A673 (cell line): ENCODE measurements around the gene OR5C1. TPM values are rescaled to one million over a fixed set of nuclear protein-coding genes. Genes with fewer than 3 reads are reported as not detected.

ENCODE experiments used
- BruUV-seq: library from RNA; stranded (reverse); fragments of 400-500 nt; replicated peaks from 2 replicates; lab custom pipeline; 2021; lab: Mats Ljungman, UMichigan
- CTCF ChIA-PET: fragments of 300-600 bp; sonication (Branson Sonifier 250); formaldehyde crosslinking; loops from one replicate; lab custom pipeline; 2022; ENCODE audit warnings: antibody characterized with exemption; lab: Charles Lee
- POLR2A ChIA-PET: fragments of 300-600 bp; sonication (Branson Sonifier 250); formaldehyde crosslinking; loops from one replicate; lab custom pipeline; 2022; ENCODE audit warnings: antibody characterized with exemption; ENCODE audit not compliant: low non-redundant PET; lab: Charles Lee
- DNase-seq: peaks from one replicate; pipeline ENCODE4 v3.0.0-alpha.2; 2015; ENCODE audit warnings: low spot score
- H3K27ac ChIP-seq: fragments of 200-600 bp; sonication (generic); 2 replicates; pipeline ENCODE4 v1.5.1; 2016; ENCODE audit warnings: mixed run types, low read depth, mild to moderate bottlenecking, mixed read lengths, antibody characterized with exemption, low read length; ENCODE audit not compliant: poor library complexity, severe bottlenecking
- H3K27me3 ChIP-seq: fragments of 200-600 bp; sonication (generic); replicated peaks from 2 replicates; pipeline ENCODE4 v1.6.1; 2017; ENCODE audit warnings: mixed run types, low read depth, mild to moderate bottlenecking, mixed read lengths, antibody characterized with exemption, low read length; ENCODE audit not compliant: insufficient read depth, poor library complexity
- H3K36me3 ChIP-seq: fragments of 200-600 bp; sonication (generic); 2 replicates; pipeline ENCODE4 v1.6.1; 2016; ENCODE audit warnings: mixed run types, mild to moderate bottlenecking, mixed read lengths, antibody characterized with exemption, low read length; ENCODE audit not compliant: insufficient read depth, poor library complexity, severe bottlenecking
- H3K4me1 ChIP-seq: fragments of 200-600 bp; sonication (generic); 2 replicates; pipeline ENCODE4 v1.6.1; 2017; ENCODE audit warnings: mixed run types, mild to moderate bottlenecking, mixed read lengths, antibody characterized with exemption, low read length; ENCODE audit not compliant: insufficient read depth, poor library complexity, severe bottlenecking
- H3K4me3 ChIP-seq: fragments of 200-600 bp; sonication (generic); 2 replicates; pipeline ENCODE4 v1.5.1; 2016; ENCODE audit warnings: low read depth, mixed run types, mild to moderate bottlenecking, mixed read lengths, low read length; ENCODE audit not compliant: poor library complexity, severe bottlenecking
- H3K9me3 ChIP-seq: fragments of 200-600 bp; sonication (generic); 2 replicates; pipeline ENCODE4 v1.6.1; 2016; ENCODE audit warnings: mixed run types, low read depth, mild to moderate bottlenecking, mixed read lengths, antibody characterized with exemption, low read length; ENCODE audit not compliant: poor library complexity, severe bottlenecking
- CTCF ChIP-seq: fragments of 300-800, 200-600 bp; sonication (generic); conservative IDR thresholded peaks from 2 replicates; pipeline ENCODE4 v1.5.1; 2017; ENCODE audit warnings: low read depth, mild to moderate bottlenecking, antibody characterized with exemption, low read length, moderate library complexity, mixed read lengths
- EZH2 ChIP-seq: fragments of 200-600 bp; sonication (generic); IDR thresholded peaks from 2 replicates; pipeline ENCODE4 v1.6.1; 2017; ENCODE audit warnings: borderline replicate concordance, low read depth, mild to moderate bottlenecking, mixed read lengths, antibody characterized with exemption, low read length; ENCODE audit not compliant: poor library complexity, severe bottlenecking
- intact Hi-C: fragments of 100-400 bp; cut with micrococcal nuclease; formaldehyde crosslinking; loops from one replicate; pipeline ENCODE4 v1.10.0; 2022; ENCODE audit not compliant: unreplicated experiment
- total RNA-seq: library from RNA; stranded (reverse); gene quantifications from 2 replicates; pipeline ENCODE4 v1.2.3, GENCODE V29; 2021

Gene OR5C1
- total RNA-seq, 1 experiment from 2014 or later: not detected

GRCh38 chr9:122785269-122785668 is 3.5 kb upstream of the OR5C1 start:
- no TSS peak for BruUV-seq
- H3K4me1 ChIP-seq: no peaks in the 10 kb centered on the region
- TF ChIP-seq CTCF (no peak), EZH2 (no peak)
- no peaks in the 10 kb centered on the region for H3K9me3 ChIP-seq
- no peak overlapping the region for H3K27ac ChIP-seq
- ChIA-PET POLR2A (no interaction called here), CTCF (no interaction called here)
- no peaks in the 10 kb centered on the region for H3K27me3 ChIP-seq
- no peaks in the 10 kb centered on the region for H3K36me3 ChIP-seq
- no peak overlapping the region for H3K4me3 ChIP-seq
- DNase-seq: no peak
- intact Hi-C loops: no loop called here

DNA sequence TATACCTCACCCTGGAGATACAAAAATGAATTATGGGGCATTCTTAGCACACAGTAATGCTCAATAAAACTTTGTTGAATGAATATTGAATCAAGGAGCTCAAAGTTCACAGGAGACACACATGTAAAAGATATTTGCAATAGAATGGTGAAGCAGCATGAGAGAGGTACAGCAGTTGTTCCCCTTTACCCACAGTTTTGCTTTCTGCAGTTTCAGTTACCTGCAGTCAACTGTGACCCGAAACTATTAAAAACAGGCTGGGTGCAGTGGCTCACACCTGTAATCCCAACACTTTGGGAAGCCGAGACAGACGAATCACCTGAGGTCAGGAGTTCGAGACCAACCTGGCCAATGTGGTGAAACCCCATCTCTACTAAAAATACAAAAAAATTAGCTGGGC is 2.4 kb upstream of the OR5C1 start:
- DNase-seq: no peak
- CTCF ChIA-PET: no interaction called here
- TF ChIP-seq EZH2: no peak
- no peak for TF ChIP-seq CTCF
- POLR2A ChIA-PET: no interaction called here
- Histone ChIP-seq H3K9me3 (no peaks in the 10 kb centered on the region), H3K27me3 (no peaks in the 10 kb centered on the region), H3K36me3 (no peaks in the 10 kb centered on the region), H3K4me1 (no peaks in the 10 kb centered on the region), H3K4me3 (no peak overlapping the region), H3K27ac (no peak overlapping the region)
- intact Hi-C loops: no loop called here
- no TSS peak for BruUV-seq

GRCh38 chr9:122789256-122790046 is 718 bp downstream of the OR5C1 start:
- H3K9me3 ChIP-seq: no peaks in the 10 kb centered on the region
- H3K36me3 ChIP-seq: no peaks in the 10 kb centered on the region
- TF ChIP-seq EZH2: no peak
- TF ChIP-seq CTCF: no peak
- no TSS peak for BruUV-seq
- no peak overlapping the region for H3K4me3 ChIP-seq
- ChIA-PET CTCF (no interaction called here), POLR2A (interaction anchor here (0.6 kb wide), 1 partner anchor 225 kb away, joined by 3 read pairs; no protein-coding TSS in a partner anchor)
- no peaks in the 10 kb centered on the region for H3K27me3 ChIP-seq
- intact Hi-C loops: no loop called here
- H3K4me1 ChIP-seq: no peaks in the 10 kb centered on the region
- H3K27ac ChIP-seq: no peak overlapping the region
- no peak for DNase-seq
